D721Med (cell line): ENCODE data around the gene PIANP.
A peak's percentile ranks its signal among the peaks of the same experiment; 100 is the strongest.

ENCODE experiments used
- DNase-seq: peaks from one replicate; pipeline ENCODE4 v3.0.0; 2011; ENCODE audit warnings: low spot score; ENCODE audit not compliant: insufficient read length
- FAIRE-seq: peaks from 2 replicates; lab custom pipeline; 2011; peaks lifted over from hg19 to GRCh38; lab: Jason Lieb, UNC
- TF ChIP-seq, protein P1 (sequence below): IDR thresholded peaks from 2 replicates; pipeline ENCODE4 v1.5.1; 2012; ENCODE audit warnings: mild to moderate bottlenecking, control low read depth; ENCODE audit not compliant: insufficient read depth; ENCODE audit errors: missing control alignments

The PIANP gene

DNA sequence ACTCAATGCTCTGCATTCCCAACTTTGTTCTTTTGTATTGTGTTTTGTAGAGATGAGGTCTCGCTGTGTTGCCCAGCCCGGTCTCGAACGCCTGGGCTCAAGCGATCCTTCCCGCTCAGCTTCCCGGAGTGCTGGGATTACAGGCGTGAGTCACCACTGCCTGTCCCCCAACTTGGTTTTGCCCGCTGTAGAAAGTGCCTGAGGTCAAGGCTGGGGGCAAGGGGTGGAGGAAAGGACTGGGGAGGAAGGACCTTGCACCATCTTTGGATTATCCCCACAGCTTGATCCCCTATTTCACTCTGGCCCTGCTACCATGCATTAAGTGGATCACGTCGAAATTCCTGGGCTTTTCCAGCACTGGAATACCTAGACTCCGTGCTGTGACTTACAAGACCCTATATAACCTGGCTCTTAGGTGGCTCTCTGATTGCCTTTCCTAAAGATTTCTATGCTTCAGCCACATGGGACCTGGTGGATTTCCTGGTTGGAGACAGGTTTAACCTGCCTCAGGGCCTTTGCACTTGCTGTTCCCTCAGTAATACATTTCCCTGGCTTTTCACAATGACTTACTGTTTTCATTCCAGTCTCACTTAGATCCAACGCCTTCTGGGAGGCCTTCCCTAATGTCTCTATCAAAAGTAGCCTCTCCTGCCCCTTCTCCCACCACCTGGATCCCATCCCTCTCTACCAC, 608 bp upstream of the PIANP start:
- DNase-seq = no peak
- no peak for FAIRE-seq
- TF ChIP-seq, protein P1, sequence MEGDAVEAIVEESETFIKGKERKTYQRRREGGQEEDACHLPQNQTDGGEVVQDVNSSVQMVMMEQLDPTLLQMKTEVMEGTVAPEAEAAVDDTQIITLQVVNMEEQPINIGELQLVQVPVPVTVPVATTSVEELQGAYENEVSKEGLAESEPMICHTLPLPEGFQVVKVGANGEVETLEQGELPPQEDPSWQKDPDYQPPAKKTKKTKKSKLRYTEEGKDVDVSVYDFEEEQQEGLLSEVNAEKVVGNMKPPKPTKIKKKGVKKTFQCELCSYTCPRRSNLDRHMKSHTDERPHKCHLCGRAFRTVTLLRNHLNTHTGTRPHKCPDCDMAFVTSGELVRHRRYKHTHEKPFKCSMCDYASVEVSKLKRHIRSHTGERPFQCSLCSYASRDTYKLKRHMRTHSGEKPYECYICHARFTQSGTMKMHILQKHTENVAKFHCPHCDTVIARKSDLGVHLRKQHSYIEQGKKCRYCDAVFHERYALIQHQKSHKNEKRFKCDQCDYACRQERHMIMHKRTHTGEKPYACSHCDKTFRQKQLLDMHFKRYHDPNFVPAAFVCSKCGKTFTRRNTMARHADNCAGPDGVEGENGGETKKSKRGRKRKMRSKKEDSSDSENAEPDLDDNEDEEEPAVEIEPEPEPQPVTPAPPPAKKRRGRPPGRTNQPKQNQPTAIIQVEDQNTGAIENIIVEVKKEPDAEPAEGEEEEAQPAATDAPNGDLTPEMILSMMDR = no peak

DNA sequence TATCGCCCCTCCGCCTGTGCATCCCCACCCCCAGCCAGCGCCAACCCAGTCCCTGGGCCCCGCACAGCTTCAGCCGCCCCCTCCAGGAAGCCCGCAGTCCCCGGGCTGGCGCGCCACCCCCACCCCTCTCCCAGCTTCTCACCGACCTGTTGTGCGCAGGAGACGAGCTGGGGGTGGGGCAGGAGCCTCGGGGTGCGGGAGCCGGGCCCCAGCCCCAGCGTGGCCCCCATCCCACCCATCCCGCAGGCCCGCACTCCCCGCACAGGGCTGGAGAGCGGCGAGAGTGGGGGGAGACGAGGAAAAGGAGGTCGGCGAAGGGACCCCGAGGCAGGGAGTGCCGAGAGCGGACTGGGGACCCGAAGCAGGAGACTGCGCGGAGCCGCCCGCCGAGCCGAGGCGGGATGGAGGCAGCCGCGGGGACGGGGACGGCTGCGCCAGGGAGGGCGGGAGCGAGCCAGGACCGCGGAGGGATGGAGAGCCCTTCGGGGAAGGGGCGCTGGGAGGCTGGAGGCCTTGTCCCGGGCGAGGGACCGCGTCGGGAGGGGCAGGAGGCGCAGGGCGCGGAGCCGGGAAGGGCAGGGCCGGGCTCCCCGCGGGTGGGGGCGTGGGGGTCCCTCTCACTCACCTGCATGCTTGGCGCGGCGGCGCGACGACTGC, 498 bp downstream of the PIANP start:
- no peak for FAIRE-seq
- DNase-seq = peak; percentile 43
- TF ChIP-seq, protein P1 = no peak

DNA sequence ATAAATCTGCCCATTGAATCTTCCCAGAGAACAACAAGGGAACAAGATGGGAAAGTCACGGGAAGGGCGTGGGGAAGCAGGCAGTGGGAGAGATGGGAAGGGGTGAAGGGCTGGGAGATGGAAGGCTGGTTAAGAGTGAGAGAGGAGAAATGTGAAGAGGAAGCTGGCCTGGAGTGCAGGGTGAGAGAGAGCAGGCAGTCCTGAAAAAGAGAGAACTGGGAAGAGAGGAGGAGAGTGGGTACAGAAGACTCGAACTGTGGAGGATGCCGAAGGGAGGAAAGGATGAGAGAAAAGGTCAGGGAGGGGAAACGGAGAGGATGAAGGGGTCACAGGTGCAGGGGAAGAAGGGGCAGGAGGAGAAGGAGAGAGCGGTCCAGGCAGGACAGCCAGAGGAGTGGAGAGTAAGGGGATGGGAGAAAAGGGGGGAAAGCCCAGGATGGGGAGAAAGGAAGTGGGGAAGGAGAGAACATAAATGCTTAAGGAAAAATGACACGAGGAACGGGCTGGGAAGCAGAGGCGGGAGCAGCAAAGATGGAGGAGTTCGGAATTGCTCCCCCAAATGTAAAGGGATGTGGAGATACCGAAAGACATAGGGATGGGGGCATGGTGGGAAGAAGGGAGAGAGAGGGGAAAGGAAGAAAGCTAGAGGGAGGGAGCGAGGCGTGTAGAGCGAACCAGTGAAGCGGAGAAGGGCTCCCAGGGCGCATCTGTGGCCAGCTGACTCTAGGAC, 1.2 kb downstream of the PIANP start:
- DNase-seq = no peak
- no peak for FAIRE-seq

DNA sequence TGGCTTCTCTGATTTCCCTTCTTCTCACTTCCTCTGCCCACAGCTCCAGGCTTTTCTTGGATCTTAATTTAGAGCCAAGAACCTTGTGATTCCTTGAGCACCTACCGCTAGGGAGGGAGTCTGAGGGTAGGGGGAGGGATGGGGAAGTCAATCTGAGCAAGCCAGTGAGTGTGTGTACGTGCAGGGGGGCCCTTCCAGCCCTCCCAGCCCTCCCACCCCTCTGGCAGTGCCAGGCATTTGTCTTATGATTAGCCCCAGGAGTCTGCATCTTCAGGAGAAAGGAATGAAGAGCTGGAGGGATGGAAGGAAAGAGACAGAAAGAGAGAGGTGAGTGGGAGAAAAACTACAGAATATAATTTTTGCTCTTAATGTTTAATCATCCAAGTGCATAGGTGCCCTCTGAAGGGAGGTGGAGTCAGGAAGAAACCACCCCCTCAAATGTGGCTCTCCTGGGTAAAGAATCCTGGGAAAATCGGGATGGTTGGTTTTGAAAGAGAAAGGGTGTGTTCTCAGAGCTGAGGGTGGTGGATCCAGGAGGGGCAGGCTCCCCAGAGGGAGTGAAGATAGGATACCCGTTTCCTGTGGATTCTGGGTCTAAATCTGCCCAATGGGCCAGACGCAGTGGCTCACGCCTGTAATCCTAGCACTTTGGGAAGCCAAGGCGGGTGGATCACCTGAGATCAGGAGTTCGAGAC, 2.1 kb downstream of the PIANP start:
- TF ChIP-seq, protein P1 = no peak
- no peak for FAIRE-seq
- no peak for DNase-seq

More for the DNA sequence above, 1.2 kb downstream of the PIANP start:
- TF ChIP-seq, protein P1 = no peak

DNA sequence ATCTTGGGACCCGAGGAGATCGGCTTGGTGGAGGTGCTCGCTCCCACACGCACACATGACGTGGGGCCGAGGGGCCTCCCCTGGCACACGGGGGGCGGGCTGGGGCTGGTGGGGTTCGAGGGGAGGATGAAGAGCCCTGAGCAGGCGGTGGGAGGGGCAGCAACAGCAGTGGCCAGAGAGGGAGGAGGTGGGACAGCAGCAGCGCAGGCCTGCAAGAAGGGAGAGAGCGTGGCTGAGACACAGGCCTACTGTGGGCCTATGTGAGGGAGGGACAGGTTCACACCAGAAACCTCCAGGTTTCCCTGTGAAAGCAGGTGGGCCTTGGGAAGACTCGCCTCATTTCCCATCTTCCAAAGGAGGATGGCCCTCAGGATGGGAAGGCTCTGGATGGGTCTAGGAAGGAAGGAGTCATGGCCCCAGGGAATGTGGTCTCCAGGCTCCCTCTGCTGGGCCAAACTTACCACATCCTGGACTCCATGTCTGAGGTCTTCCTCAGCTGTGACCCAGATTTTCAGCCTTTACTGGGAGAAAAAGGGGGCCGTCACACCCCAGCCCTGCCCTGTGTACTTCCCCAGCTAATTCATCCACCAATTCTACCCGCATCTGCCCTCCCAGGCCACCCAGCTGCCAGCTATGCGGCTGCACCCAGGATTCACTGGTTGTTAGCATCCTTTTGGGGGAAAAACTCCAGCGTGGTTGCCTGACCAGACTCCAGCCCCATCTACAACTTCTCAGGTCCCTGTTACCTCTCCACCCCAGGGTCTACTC, 2.8 kb downstream of the PIANP start:
- TF ChIP-seq, protein P1 = peak; percentile 48
- FAIRE-seq (no peak), DNase-seq (no peak)
